Caco-2 (cell line): ENCODE data around the gene VTI1A. TPM values are rescaled to one million over a fixed set of nuclear protein-coding genes. Genes with fewer than 3 reads are reported as not detected.

Experiments used
- BruUV-seq: library from RNA; stranded (reverse); fragments of 400-500 nt; replicated peaks from 2 replicates; lab custom pipeline; 2021; lab: Mats Ljungman, UMichigan
- CTCF ChIA-PET: fragments of 300-600 bp; sonication (Branson Sonifier 250); formaldehyde crosslinking; loops from one replicate; lab custom pipeline; 2022; ENCODE audit warnings: antibody characterized with exemption; lab: Charles Lee
- POLR2A ChIA-PET: fragments of 300-600 bp; sonication (Branson Sonifier 250); formaldehyde crosslinking; loops from one replicate; lab custom pipeline; 2022; ENCODE audit warnings: antibody characterized with exemption; lab: Charles Lee
- DNase-seq, 2 experiments: peaks; one replicate each; pipeline versions ENCODE4 v3.0.0 to v3.0.0-alpha.2; 2020 to 2022
- H3K27me3 ChIP-seq: replicated peaks from 2 replicates; pipeline ENCODE4 v1.6.0; 2011; ENCODE audit warnings: low read length; ENCODE audit not compliant: control insufficient read depth, insufficient read depth
- H3K36me3 ChIP-seq: 2 replicates; pipeline ENCODE4 v1.5.1; 2011; ENCODE audit warnings: low read length; ENCODE audit not compliant: control insufficient read depth, insufficient read depth
- H3K4me1 ChIP-seq: fragments of 250-450 bp; sonication (Bioruptor Pico); 2 replicates; pipeline ENCODE4 v1.5.1; 2020; ENCODE audit warnings: mild to moderate bottlenecking
- H3K4me3 ChIP-seq: 2 replicates; pipeline ENCODE4 v1.5.1; 2011; ENCODE audit warnings: low read depth, mild to moderate bottlenecking, control low read depth, low read length
- H3K9me3 ChIP-seq: fragments of 250-450 bp; sonication (Bioruptor Pico); 2 replicates; pipeline ENCODE4 v1.5.1; 2020; ENCODE audit warnings: mild to moderate bottlenecking, moderate library complexity
- H3K27ac Mint-ChIP-seq: one replicate; pipeline ENCODE4 v1.8.0; 2022; ENCODE audit warnings: mixed read lengths; ENCODE audit not compliant: unreplicated experiment
- H3K27me3 Mint-ChIP-seq: one replicate; pipeline ENCODE4 v1.8.0; 2022; ENCODE audit warnings: mixed read lengths; ENCODE audit not compliant: insufficient read depth, unreplicated experiment
- H3K36me3 Mint-ChIP-seq: one replicate; pipeline ENCODE4 v1.8.0; 2022; ENCODE audit warnings: mild to moderate bottlenecking, mixed read lengths; ENCODE audit not compliant: insufficient read depth, unreplicated experiment
- H3K4me1 Mint-ChIP-seq: one replicate; pipeline ENCODE4 v1.8.0; 2022; ENCODE audit warnings: low read depth, mixed read lengths; ENCODE audit not compliant: unreplicated experiment
- H3K4me3 Mint-ChIP-seq: one replicate; pipeline ENCODE4 v1.8.0; 2022; ENCODE audit warnings: mild to moderate bottlenecking, moderate library complexity, mixed read lengths; ENCODE audit not compliant: unreplicated experiment
- H3K9me3 Mint-ChIP-seq: one replicate; pipeline ENCODE4 v1.8.0; 2022; ENCODE audit warnings: mixed read lengths; ENCODE audit not compliant: unreplicated experiment
- intact Hi-C: fragments of 100-400 bp; cut with micrococcal nuclease; formaldehyde crosslinking; loops from one replicate; pipeline ENCODE4 v1.10.0; 2022; ENCODE audit not compliant: unreplicated experiment
- total RNA-seq: library from RNA; stranded (reverse); gene quantifications from 2 replicates; pipeline ENCODE4 v1.2.3, GENCODE V29; 2022
- TF ChIP-seq, protein P1 (sequence below), 2 experiments: fragments of 200-600 bp in 1 of 2; IDR thresholded peaks; 1 replicate in 1 of 2; 2 replicates in 1 of 2; pipeline versions ENCODE4 v1.5.1 to v1.8.0; 2011 to 2022; ENCODE audit warnings: antibody characterized with exemption in 1 of 2, control low read depth in 1 of 2, inconsistent platforms in 1 of 2, low read depth in 1 of 2, low read length in 1 of 2, mild to moderate bottlenecking in 1 of 2, moderate library complexity in 1 of 2; ENCODE audit not compliant: insufficient read depth in 1 of 2, severe bottlenecking in 1 of 2, unreplicated experiment in 1 of 2

VTI1A gene
- total RNA-seq, 1 experiment from 2014 or later: 45.6 TPM

DNA sequence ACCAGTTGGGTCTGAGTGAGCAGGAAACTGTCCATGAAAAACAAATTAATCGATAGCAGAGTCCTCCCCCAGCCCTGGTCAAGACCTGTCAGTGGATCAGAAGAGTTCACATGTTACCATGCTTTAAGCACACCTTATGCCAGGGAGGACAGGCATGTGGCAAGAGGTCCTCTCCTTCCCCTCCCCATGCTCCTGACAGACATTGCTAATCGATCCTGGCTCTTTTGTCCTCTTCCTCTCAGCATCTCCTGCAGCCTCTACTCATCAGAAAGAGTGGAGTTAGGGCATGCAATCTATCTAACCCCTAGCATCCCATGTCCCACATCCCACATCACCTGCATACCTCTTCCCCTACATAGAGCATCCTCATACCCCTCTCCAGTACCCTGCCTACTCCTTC is 385.9 kb downstream of the VTI1A start:
- no peaks in the 10 kb centered on the region for H3K27me3 ChIP-seq
- Mint-ChIP-seq H3K9me3 (no peaks in the 10 kb centered on the region), H3K4me3 (no peak overlapping the region), H3K36me3 (no peaks in the 10 kb centered on the region), H3K4me1 (peaks cover 7% of the 10 kb centered on the region), H3K27ac (no peak overlapping the region), H3K27me3 (no peaks in the 10 kb centered on the region)
- TF ChIP-seq, protein P1, sequence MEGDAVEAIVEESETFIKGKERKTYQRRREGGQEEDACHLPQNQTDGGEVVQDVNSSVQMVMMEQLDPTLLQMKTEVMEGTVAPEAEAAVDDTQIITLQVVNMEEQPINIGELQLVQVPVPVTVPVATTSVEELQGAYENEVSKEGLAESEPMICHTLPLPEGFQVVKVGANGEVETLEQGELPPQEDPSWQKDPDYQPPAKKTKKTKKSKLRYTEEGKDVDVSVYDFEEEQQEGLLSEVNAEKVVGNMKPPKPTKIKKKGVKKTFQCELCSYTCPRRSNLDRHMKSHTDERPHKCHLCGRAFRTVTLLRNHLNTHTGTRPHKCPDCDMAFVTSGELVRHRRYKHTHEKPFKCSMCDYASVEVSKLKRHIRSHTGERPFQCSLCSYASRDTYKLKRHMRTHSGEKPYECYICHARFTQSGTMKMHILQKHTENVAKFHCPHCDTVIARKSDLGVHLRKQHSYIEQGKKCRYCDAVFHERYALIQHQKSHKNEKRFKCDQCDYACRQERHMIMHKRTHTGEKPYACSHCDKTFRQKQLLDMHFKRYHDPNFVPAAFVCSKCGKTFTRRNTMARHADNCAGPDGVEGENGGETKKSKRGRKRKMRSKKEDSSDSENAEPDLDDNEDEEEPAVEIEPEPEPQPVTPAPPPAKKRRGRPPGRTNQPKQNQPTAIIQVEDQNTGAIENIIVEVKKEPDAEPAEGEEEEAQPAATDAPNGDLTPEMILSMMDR (IDR thresholded peaks at IDR 0.05; ENCODE audit: insufficient read depth in 1 of 2, low read depth in 1 of 2, low read length in 1 of 2, severe bottlenecking in 1 of 2, unreplicated experiment in 1 of 2): no peak
- peaks cover 24% of the 10 kb centered on the region for H3K4me1 ChIP-seq
- CTCF ChIA-PET: no interaction called here
- H3K36me3 ChIP-seq: no peaks in the 10 kb centered on the region
- DNase-seq: no peak
- intact Hi-C loops: no loop called here
- H3K4me3 ChIP-seq: no peak overlapping the region
- H3K9me3 ChIP-seq: no peaks in the 10 kb centered on the region
- POLR2A ChIA-PET: no interaction called here
- no TSS peak for BruUV-seq

DNA sequence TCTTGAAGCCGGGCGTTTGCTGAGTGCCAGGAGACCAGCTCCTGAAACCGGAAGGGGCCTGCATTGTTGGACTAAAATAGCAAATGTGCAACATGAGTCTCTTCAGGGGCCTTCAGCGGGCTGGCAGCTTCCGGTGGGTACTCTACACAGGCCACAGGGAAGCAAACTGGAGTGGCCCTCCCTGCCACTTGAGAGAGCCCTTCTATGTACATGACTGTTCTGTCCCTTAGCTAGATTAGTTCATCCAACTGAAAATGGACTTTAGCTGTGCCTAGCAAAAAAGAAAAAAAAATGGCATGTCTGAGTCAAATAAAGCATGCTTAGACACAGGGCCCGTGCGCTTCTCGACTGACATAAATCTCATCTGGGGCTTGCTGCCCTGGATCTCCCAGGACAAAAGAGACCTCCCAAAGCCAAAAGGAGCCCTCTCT is 387.8 kb downstream of the VTI1A start:
- no peaks in the 10 kb centered on the region for H3K36me3 ChIP-seq
- TF ChIP-seq, protein P1 (IDR thresholded peaks at IDR 0.05; ENCODE audit: insufficient read depth in 1 of 2, low read depth in 1 of 2, low read length in 1 of 2, severe bottlenecking in 1 of 2, unreplicated experiment in 1 of 2): no peak
- Mint-ChIP-seq H3K9me3 (no peaks in the 10 kb centered on the region), H3K27ac (no peak overlapping the region), H3K27me3 (no peaks in the 10 kb centered on the region), H3K4me1 (peaks cover 7% of the 10 kb centered on the region), H3K36me3 (no peaks in the 10 kb centered on the region), H3K4me3 (no peak overlapping the region)
- no peak overlapping the region for H3K4me3 ChIP-seq
- CTCF ChIA-PET: no interaction called here
- intact Hi-C loops: no loop called here
- POLR2A ChIA-PET: no interaction called here
- H3K9me3 ChIP-seq: no peaks in the 10 kb centered on the region
- peaks cover 26% of the 10 kb centered on the region for H3K4me1 ChIP-seq
- no peak for DNase-seq
- no peaks in the 10 kb centered on the region for H3K27me3 ChIP-seq
- no TSS peak for BruUV-seq

DNA sequence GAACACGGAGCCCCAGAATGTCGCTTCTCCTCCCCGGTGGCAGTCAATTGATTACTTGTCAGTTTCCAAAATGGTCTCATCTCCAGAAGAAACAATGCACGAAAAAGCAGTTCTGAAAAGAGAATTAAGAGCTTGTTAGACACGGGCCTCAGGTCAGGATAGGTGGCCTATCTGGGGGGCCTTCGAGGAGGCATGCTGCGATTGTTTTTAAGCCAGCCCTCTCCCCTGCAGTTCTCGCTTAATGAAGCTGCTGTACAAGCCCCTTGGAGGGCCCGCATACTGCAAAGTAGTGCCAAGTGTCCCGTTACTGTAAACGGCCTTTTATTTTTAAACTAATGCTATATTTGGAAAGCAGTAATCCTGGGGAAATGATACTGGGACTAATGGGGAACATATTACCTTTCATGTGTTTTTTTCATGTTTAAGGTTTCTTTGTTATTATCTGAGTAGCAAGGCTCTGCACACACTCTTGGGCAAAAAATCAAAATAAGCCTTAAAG is 388.3 kb downstream of the VTI1A start:
- Histone ChIP-seq H3K36me3 (no peaks in the 10 kb centered on the region), H3K27me3 (no peaks in the 10 kb centered on the region), H3K4me1 (peaks cover 27% of the 10 kb centered on the region), H3K9me3 (no peaks in the 10 kb centered on the region; the same call in 1 of the 2 replicates), H3K4me3 (no peak overlapping the region)
- Mint-ChIP-seq H3K27me3 (no peaks in the 10 kb centered on the region), H3K9me3 (no peaks in the 10 kb centered on the region), H3K36me3 (no peaks in the 10 kb centered on the region), H3K4me3 (no peak overlapping the region), H3K4me1 (peaks cover 7% of the 10 kb centered on the region), H3K27ac (no peak overlapping the region)
- no peak for DNase-seq
- CTCF ChIA-PET: no interaction called here
- intact Hi-C loops: no loop called here
- BruUV-seq: no TSS peak
- TF ChIP-seq, protein P1 (IDR thresholded peaks at IDR 0.05; ENCODE audit: insufficient read depth in 1 of 2, low read depth in 1 of 2, low read length in 1 of 2, severe bottlenecking in 1 of 2, unreplicated experiment in 1 of 2): no peak
- POLR2A ChIA-PET: no interaction called here
